GM21526 (cell line): ENCODE results near the gene CRABP2.

Experiments used
- ATAC-seq: cut with Tn5 transposase; IDR thresholded peaks from one replicate; pipeline ENCODE4 v1.9.1; 2021; ENCODE audit warnings: moderate library complexity; ENCODE audit not compliant: unreplicated experiment, low FRiP score

Gene CRABP2

DNA sequence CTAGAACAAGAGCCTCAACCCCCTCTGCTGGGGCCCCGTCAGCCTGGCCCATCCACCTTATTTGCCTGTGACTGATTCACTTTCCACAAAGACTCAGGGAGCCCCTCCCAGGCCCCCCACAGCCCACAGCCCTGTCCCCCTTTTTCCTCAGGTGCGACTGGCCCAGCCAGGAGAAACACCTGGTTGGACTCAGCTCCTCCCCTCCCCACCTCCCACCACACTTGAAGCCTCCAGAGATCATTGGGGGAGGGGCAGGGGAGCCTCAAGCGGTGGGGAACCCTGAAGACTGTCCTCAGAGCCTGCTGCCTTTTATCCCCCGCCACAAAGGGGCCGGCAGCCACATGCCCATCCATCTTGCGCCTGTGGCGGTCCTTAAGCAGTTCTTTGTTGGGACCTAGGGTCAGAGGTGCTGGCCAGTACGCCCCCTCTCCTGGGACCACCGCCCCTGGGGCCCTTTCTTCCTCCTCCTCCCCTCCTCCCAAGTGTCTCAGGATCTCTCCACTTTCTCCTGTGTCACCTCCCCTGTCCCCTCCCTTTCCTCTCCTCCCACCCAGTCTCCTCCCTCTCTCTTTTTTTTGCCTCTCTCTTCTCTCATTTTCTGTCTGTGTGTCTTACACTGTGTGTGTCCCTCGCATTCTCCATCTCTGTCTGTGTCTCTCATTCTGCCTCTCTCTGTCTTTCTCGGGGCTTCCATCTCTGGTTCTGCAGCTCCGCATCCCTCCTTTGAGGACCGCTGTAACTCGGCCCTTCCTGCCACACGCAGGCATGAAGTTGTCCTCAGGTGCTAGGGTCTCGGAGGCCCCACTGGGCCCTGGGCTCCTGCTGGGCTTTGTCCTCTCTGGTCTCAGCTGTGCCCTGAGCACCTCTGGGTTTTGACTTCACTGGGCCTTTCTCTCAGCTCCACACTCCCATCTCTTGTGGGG is 12.2 kb downstream of the CRABP2 start:
- no peak for ATAC-seq

DNA sequence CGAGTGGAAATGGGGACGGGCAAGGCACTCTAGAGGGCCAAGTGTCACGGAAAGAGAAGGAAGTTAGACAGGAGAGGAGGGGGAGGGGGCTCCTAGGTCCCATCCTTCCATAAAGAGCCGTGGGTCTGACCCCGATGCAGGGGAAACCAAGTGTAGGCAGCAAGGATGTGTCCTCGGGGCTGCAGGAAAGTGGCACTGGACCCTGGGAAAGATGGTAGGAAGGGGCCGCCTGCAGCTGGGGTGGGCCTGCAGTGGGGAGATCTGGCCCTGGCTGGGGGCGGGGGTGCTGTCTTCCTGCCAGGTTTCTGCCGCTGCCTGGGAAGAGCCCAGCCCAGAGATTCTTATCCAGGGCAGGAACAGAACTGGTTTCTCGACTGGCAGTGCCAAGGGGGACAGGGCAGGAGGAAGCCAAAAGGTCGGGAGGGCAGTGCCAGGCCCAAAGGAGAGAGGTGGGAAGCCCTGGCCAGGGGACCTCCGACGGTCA is 12.9 kb downstream of the CRABP2 start:
- no peak for ATAC-seq

DNA sequence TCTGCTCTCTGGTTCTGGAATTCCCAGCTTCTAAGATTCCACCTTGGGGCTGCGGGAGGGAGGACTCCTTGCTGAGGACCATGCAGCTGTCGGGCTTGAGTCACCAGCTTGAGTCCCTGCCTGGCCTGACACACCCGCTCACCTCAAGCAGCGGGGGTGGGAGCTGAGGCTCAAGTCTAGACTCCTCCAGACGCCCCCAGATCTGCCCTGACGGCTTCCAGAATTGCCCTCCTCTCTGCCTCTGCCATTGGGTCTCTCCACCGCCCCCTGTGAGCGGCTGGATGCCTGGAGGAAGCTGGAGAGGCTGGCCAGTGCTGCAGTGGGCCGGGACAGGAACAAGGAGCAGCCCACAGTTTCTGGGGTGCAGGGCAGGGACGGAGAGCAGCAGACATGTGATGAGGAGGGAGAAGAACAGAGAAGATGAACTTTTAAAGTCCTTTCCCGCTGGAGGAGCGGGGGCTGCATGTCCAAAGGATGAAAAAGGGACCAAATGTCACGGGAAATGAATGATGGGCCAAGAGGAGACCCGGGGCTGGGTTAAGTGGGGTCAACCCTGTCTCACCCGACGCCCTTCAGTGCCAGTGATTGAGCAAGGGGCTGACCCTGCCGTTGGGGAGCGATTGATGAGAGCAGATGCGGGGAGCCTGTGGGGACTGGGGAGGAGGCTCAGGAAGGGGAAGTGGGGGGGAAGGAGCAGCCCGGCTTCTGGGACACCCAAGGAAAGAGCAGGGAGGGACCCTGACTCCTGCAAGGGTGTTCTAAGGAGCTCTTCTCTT is 13.5 kb downstream of the CRABP2 start:
- ATAC-seq, result no peak

DNA sequence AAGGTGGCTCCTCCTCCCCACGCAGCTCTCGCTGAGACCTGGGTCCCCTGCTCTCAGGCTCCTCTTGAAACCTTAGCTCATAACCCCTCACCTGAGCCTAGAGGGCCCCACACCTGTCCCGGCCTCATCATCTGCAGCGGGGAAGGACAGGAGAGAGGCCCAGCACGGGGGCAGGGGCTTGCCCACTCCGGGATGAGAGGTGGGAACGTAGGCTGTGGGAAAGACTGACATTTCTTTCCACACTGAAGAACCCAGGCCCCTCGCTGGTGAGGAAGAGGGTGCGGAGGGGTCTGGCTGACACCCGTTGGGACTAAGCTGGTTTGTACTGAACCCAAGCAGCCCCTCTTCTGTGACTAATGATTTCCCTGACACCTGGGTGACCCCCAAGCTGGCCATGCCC is 14.2 kb downstream of the CRABP2 start:
- ATAC-seq, result no peak

DNA sequence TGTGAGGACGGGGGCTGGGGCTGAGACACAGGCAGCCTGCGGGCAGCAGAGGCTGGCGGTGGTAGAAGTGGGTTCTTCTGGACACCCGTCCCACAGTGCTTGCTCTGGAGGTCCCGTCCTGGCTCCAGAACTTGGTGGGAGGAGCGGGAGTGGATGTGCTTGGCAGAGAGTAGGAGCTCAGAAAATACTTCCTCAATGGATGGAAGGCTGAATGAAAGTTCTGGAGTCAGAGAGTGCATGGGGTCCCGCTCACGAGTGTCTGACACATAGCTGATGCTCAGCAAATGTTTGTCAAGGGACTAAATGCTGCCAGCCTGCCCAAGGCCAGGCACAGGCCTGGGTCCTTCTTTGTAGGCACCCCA is 14.7 kb downstream of the CRABP2 start:
- ATAC-seq, result no peak

DNA sequence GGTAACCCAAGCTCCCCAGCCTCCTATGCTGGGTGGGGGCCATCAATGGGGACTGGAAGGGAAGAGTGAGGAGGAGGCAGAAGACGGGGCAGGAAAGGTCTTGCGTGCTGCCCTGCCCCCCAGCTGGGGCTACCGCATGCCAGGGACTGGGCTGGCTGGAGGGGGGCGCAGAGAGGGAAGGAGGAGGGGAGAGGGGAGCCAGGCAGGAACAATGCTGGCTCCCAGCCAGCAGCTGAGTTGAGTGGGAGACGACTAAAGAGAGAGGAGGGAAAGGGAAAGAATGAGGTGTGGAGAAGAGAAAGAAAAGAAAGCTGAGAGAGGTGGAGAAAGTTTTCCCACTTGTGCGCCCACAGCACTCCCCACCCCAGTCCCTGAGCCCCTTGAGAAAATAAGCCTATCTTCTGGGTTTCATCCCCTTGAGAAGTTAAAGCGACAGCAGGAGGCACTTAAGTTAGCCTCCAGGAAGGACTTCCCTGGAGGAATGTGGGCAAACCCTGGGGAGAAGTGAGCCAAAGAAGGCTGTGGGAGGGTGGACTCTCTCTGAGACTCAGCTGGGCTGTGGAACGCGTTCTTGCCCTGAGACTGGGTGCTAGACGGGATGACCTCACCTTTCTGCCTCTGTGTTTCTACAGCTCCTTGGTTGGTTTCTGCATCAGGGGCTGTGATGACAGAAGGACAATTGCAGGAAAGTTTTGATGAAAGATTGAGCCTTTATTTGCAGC is 15.3 kb downstream of the CRABP2 start:
- ATAC-seq, result no peak

DNA sequence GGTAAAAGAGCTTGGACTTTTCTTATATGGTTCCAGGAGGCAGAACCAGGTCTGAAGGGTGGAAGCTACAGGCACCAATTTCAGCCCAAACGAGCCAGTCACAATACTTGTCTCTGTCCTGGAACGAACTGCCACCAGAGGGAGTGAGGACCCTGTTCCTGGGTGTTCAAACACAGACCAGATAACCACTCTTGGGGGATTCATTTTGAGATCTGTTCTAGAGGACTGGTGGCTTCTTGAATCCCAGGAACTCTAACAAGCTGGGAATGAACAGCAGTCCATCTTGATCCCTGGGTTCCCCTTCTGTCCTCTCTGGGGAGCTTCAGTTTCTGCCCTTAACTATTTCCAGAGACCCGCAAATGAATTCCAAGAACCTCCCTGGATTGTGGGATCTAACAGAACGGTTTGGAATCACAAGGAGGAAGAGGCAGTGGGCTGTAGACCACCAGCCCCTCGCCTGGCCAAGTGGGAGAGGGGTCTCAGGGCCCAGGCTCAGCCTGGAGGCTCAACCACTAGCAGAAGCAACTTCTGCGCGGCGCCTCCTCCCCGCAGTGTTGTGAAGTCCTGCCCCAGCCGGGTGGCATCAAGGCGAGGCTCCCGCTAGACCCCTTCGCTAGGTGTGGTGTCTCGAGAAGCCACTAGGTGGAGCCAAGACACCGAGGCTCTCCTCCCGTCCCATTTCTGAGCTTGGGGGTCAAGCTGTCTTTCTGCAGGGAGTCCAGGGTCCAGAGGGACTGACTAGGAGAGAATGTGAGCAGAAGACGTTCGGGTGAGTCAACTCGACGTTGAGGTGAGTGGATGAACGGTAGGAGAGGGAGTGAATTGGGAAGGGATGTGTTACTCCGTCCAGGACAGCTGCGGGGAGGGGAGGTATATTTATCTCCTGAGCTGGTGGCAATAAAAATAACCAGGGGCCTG is 16.1 kb downstream of the CRABP2 start:
- no peak for ATAC-seq

DNA sequence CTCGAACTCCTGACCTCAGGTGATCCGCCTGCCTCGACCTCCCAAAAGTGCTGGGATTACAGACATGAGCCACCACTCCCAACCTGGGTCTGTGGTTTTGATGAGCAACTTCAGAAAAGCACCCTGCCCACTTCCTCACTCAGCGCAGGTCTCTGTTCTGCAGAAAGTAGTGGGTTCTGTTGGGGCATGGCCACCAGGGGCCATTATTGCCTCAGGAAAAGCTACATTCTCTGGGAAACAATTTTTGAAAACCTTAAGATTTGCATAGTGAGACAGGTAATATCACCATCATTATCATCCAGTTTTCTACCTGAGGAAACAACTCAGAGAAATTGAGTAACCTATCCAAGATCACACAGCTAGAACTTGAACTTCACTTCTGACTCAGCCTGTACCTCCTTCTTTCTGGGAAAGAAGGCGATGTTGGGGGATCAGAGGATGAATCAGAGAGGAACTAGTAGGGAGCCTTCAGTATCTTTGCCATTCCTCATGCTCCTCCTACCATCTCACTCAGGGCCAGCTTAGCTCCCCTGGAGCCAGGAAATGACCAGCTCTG is 21.1 kb downstream of the CRABP2 start:
- ATAC-seq, result no peak

DNA sequence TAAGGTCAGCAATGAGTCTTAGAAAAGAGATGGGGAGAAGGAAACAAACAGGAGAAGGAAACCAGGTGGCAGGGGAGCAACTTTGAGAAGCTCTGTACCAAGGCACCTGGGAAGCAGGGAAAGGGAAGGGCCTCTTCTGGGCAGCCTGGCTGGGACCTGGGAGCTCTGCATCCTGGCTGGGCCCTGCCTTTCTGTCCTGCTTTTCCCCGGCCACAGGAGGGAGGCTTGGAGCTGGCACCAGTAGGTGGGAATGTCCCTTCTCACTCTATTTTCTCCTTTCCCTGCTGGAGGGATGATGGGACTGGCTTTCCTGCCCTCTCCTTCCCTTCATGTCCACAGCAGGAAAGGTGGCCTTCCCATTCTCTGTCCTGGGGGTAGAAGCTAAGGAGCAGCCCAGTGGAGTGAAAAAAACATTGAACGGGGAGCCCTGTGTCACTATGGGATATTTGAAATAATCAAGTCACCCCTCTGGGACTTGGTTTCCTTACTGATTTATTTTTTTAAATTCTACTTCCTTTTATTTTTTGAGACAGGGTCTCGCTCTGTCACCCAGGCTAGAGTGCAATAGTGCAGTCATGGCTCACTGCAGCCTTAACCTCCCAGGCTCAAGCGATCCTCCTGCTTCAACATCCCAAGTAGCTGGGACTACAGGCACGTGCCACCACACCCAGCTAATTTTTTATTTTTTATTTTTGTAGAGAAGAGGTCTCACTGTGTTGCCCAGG is 23.1 kb downstream of the CRABP2 start:
- ATAC-seq, result no peak

DNA sequence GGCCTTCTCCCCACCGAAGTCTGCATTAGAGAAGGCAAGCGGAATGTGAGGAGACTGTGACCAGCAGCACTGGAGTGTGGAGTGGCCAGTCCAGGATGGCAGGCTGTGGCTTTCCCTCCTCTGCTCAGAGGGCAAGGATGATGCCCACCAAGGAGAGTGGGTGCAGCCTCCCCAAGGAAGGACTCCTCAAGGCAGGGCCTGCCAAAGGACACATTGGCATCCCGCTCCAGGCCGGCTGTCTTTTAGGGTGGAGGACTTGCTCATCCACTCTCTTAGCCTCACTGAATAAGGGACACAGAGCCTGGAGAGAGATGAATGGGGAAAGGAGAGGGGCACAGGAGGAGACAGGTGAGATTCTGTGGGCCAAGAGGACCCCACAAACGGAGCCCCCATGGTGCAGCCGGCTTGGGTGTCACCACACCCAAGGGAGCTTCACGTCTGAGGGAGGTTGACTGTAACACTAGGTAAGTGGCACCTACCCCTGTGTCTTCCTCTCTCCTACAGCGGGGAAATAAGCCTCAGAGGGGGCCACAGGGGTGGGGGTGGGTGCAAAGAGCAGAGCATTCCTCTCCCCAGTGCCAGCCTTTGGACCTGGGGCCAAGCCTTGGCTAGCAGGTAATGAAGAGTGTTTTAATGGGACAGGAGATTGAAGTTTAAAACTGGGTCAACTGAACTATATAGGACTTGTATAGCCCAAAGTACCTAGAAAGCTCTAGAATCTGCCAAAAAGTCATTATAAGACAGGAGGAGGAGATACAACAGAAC is 24.0 kb downstream of the CRABP2 start:
- ATAC-seq, result no peak

DNA sequence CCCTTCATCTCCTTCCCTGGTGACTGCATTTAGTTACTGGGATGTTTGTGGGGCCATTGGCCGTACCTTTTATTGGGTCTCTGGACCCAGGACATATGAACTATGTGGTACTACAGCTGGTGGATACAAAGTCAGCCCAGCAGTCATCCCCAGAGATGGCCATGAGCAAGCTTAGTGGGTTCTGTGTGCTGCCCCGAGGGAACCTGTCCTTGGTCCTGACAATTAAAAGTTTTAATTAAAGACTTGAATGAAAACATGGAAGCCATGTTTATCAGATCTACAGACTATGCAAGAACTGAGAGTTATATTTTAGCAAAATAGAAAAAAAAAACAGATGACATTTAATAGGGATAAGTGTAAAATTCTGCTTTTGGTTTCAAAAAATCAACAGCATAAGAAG is 25.3 kb downstream of the CRABP2 start:
- ATAC-seq, result no peak

DNA sequence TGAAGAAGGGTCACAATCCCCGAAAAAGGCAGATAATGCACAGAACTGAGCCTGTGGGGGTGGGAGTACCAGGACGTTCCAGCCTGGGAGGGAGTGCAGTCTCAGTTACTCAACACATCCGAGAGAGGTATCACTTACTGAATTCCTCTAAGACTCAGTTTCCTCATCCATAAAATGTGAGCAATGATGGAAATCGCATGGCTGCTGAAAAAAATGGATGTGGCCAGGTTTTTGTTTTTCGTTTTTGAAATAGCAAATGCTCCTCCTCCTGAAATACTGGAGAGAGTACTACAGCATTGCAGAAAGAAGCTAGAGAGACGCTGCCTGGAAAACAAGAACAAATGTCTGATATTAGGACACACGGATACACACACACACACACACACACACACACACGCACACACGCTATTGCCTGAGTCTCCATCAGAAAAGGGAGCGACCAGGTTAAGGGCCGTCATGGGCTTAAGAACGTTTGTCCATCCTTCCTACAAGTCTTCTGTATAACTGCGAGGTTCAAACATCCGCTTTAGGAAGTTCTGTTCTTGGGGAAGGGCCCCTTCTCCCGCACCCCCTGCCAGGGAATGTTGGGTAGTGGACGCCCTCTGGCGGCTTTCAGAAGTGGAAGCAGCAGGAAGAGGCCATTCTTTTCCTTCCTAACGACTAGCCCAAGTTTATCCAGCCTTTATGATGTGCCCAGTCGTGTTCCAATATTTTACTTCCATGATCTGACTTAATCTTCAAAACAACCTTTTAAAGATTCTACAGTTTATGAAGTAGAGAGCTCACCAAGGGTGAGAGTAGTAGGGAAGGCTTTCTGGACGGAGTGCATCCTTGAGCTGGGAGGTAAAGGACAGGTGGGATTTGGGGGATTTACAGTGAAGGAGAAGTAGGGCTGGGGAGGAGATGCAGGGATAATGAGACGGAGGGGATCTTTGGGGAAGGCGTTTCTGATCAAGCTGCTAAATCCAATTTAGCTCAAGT is 27.5 kb downstream of the CRABP2 start:
- no peak for ATAC-seq

DNA sequence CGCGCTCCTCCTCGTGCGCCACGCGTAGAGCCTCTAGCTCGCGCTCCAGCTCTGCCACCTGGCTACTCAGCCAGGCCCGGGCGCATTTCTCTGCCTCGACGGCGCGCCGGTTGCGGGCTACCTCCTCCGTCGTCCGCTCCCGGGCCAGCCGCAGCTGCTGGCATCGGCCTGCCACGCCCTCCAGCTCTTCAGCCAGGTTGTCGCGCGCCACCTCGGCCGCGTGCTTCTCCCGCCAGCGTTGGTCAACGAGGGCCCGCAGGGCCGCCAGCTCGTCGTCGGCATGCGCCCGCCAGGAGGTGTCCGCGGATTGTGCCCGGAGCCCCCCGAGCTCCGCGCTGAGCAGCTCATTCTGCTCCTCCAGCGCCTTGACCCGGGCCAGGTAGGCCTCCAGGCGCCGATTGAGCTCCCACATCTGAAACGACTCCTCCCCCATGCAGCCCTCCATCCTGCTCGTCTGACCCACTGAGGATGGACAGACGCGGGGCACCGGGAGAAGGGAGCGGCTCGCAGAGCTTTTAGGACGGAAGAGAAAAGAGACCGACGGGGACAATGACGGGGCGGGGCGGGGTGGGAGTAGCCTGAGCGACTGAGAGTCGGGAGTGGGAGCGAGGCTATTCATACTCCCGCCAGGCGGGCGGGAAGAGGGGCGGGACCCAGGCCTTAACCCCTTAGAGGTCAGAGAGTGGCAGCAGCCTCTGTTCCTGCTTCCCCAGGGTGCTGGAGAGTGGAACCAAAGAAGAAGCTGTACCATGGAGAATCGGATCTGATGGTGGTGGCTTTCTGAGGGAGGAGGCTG is 28.4 kb downstream of the CRABP2 start, which contains the start of gene NES:
NES (minus strand) TSS at position 588 of the 796 bp plus-strand sequence; CDS start at position 445, 143 bp downstream.
- no peak for ATAC-seq

DNA sequence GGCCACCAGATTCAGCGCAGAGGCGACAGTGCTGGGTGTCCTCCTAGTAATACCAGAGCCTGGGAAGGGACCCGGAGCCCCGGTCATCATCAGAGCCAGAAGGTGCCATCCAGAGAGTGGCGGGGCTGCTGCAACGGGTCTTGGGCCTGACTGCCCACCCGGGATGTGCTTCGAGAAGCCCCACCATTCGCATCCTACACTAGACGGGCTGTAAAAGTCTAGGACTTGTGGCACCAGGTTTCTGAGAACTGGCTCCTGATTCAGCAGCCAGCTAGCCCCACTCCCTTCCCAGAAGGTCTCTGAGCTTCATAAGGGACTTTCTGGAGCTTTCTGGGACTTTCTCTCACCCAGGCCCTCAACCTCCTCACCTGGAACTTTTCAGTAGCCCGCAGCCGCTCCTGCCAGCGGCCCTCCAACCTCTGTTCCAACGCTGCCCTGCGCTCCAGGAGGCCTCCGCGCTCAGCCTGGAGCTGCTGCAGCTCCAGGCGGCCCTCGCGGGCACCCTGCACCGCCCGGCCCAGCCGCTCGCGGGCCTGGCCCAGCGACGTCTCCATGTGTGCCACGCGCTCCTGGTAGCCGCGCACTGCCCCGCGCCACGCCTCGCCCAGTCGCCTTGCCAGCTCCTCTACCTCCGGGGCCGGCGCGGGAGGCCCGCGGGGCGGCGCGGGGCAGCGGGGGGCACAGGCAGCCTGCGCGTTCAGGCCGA is 29.1 kb downstream of the CRABP2 start:
- ATAC-seq, result no peak

DNA sequence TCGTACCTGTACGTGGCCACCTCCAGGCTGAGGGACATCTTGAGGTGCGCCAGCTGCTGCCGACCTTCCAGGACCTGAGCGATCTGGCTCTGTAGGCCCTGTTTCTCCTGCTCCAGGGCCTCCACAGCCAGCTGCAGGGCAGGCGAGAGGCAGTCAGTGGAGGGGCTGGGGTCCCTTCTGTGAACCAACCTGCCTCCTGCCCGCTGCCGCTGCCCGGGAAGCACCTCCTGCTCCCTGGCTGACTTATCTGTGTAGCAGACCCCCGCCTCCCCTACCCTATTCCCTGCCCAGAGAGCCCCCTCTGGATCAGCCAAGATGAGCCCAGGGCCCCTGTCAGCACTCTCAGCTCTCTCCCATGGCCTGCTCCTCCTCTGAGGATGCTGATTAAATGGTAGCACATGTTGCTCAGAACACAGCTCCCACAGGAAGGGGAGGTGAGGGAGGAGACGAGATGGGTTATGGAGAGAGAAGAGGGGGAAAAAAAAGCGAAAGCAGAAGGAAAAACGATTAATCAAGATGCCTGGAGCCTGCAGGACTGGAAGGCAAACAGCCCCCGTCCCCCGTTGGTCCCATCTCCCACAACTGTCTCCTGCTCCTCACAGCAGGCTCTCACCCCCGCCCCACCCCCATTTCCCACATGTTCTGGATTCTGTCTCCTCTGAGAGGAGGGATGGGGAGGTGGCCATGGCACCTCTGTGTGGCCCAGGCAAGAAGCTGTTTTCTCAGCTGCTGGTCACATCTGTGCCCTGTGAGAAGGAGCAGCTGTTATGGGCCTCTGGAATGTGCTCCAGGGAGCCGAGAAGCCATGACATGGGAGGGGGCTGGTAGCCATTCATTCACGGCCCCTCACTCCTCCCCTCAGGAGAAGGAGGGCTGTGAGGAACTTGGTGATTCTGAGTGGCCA is 29.9 kb downstream of the CRABP2 start:
- ATAC-seq, result no peak
